Suprapubic skin (tissue), 4 donors: ENCODE measurements around the gene DNAAF9. TPM values are rescaled to one million over a fixed set of nuclear protein-coding genes. Genes with fewer than 3 reads are reported as not detected.

ENCODE experiments used
- DNase-seq, 2 donors: peaks; one replicate each; pipeline ENCODE4 v3.0.0-alpha.2; 2019; ENCODE audit warnings: low spot score in 2 of 2
- H3K27ac ChIP-seq: fragments of 200-600 bp; sonication (generic); one replicate; pipeline ENCODE4 v1.5.1; 2019
- H3K27me3 ChIP-seq: fragments of 200-600 bp; sonication (generic); one replicate; pipeline ENCODE4 v1.5.1; 2019
- H3K36me3 ChIP-seq: fragments of 200-600 bp; sonication (generic); one replicate; pipeline ENCODE4 v1.5.1; 2019
- H3K4me1 ChIP-seq: fragments of 200-600 bp; sonication (generic); one replicate; pipeline ENCODE4 v1.5.1; 2019
- H3K4me3 ChIP-seq: fragments of 200-600 bp; sonication (generic); one replicate; pipeline ENCODE4 v1.5.1; 2019; ENCODE audit warnings: mild to moderate bottlenecking
- H3K9me3 ChIP-seq: fragments of 200-600 bp; sonication (generic); one replicate; pipeline ENCODE4 v1.5.1; 2019
- CTCF ChIP-seq, 2 donors: fragments of 200-600 bp in 1 of 2; fragments of 450-650 bp in 1 of 2; sonication (generic) in 1 of 2; IDR thresholded peaks; one replicate each; pipeline ENCODE4 v1.5.1; 2016 to 2019; ENCODE audit warnings: antibody characterized with exemption in 2 of 2, mild to moderate bottlenecking in 1 of 2, moderate library complexity in 1 of 2
- EP300 ChIP-seq: sonication (generic); formaldehyde crosslinking; IDR thresholded peaks from one replicate; pipeline ENCODE4 v1.6.1; 2017; ENCODE audit warnings: antibody characterized with exemption
- POLR2A ChIP-seq, 2 donors: fragments of 450-650 bp; IDR thresholded peaks; one replicate each; pipeline ENCODE4 v1.6.1; 2017; ENCODE audit warnings: antibody characterized with exemption in 2 of 2, mild to moderate bottlenecking in 2 of 2, moderate library complexity in 2 of 2
- POLR2AphosphoS5 ChIP-seq, 3 donors: sonication (generic); formaldehyde crosslinking; IDR thresholded peaks; one replicate each; pipeline ENCODE4 v1.6.1; 2017; ENCODE audit warnings: antibody characterized with exemption in 3 of 3
- WGBS: methylation state at CpG from one replicate; pipeline ENCODE4 v1.1.5; 2018; 5-methylcytosine and 5-hydroxymethylcytosine counted together
- total RNA-seq, 4 donors: library from RNA; depleted of rRNA; stranded (reverse); fragments of >200 nt; gene quantifications; one replicate each; pipeline ENCODE4 v1.1.0, GENCODE V29; 2016

The DNAAF9 gene
- total RNA-seq, result 10 to 100 TPM in 2 of 4 donors, 1 to 10 TPM in 2; 8.0 to 20.9 (median 11.3) TPM

DNA sequence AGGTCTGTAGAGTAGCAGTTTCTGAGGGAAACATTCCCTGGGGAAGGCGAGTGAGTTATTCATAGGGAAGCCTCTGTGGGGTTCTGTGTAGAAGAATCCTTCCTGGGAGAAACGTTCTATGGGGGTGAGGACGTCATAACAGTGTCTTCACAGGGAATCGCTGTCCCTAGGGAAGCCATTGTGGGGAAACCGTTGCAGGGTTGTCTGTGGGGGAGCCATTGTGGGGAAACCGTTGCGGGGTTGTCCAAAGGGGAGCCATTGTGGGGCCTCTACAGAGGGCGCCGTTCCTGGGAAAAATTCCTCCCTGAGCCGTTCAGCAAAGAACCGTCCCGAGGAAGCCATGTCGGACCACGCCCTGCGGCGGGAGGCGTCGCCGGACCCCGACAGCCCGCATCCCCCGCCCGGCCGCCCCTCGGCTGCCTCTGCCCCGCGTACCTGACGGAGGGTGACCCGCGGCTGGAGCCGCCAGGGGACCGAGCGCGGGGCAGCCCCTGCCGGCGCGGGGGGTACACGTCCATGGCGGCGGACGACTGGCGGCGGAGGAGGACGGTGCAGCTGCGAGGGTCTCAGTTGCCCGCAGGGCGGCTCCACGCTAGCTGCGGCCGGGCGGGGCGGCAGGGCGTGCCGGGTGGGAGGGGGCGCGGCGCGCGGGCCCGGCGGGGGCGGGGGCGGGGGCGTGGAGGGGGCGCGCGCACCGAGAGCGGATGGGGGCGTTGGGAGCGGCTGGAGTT lies at the start of gene DNAAF9:
DNAAF9 (minus strand) TSS at position 630 of the 731 bp plus-strand sequence; CDS start at position 518, 112 bp downstream.
- peak within 1 kb of the TSS; percentile 96 for H3K4me3 ChIP-seq
- peak; percentile 85 to 87 for DNase-seq
- H3K36me3 ChIP-seq, result no peaks in the 10 kb centered on the region
- H3K27ac ChIP-seq, result peak within 1 kb of the TSS; percentile 95
- no peaks in the 10 kb centered on the region for H3K27me3 ChIP-seq
- peaks cover 36% of the 10 kb centered on the region for H3K4me1 ChIP-seq
- WGBS, result under 1% methylated on average over 29 of the region's 71 CpGs
- no peaks in the 10 kb centered on the region for H3K9me3 ChIP-seq
- TF ChIP-seq POLR2A (IDR thresholded peaks at IDR 0.05) (no peak), CTCF (IDR thresholded peaks at IDR 0.05) (peak; percentile 32 to 57)

DNA sequence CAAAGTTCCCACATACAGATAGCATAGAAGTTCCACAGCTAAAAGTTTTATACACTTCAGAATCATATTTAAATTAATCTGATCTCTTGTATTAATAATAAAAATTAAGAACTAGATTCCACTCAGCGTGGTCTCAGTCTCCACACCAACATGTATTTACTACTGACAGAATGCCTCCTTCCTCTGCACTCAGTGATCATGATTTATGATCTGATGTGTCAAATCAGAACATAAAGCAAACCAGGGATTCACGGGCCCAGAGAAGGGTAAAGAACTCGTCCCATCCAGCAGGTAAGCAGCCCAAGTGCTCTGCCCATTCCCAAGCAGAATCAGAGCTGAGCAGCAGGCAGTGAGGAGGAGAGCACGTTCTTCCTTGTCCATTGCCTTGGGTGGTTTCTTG lies 49.2 kb upstream of the DNAAF9 start:
- Histone ChIP-seq H3K9me3 (no peaks in the 10 kb centered on the region), H3K4me3 (no peak overlapping the region), H3K27ac (no peak overlapping the region), H3K27me3 (no peaks in the 10 kb centered on the region), H3K4me1 (no peaks in the 10 kb centered on the region), H3K36me3 (no peaks in the 10 kb centered on the region)
- DNase-seq, result no peak
- WGBS, result 56% methylated on average over 4 of the region's 4 CpGs
- TF ChIP-seq EP300 (no peak), POLR2AphosphoS5 (IDR thresholded peaks at IDR 0.05) (no peak), CTCF (IDR thresholded peaks at IDR 0.05) (no peak), POLR2A (IDR thresholded peaks at IDR 0.05) (no peak)

DNA sequence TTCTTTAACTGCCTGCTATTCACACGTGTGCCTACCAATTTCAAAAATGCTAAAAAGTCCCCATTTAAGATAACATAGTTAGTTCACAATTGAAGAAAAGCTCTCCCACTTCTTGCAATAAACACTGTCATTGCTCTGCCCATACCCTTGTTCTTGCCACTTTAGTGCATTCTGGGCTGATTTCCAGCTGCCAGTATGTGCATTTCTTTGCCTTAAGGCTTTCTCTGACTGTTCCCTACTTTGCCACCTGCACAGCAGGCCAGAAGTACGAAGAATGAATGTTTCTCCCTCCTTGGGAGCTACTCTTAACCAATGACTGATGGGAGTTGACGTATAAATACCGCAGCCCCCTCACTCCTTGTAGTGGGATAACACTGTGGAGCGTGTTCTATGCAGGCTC lies 47.4 kb upstream of the DNAAF9 start:
- TF ChIP-seq POLR2AphosphoS5 (IDR thresholded peaks at IDR 0.05), result no peak
- TF ChIP-seq POLR2A (IDR thresholded peaks at IDR 0.05), result no peak
- no peak for TF ChIP-seq CTCF (IDR thresholded peaks at IDR 0.05)
- no peak for TF ChIP-seq EP300
- H3K27me3 ChIP-seq, result no peaks in the 10 kb centered on the region
- H3K27ac ChIP-seq, result no peak overlapping the region
- WGBS, result 46% methylated on average over 5 of the region's 5 CpGs
- no peaks in the 10 kb centered on the region for H3K9me3 ChIP-seq
- no peak overlapping the region for H3K4me3 ChIP-seq
- no peaks in the 10 kb centered on the region for H3K4me1 ChIP-seq
- no peak for DNase-seq
- H3K36me3 ChIP-seq, result no peaks in the 10 kb centered on the region

DNA sequence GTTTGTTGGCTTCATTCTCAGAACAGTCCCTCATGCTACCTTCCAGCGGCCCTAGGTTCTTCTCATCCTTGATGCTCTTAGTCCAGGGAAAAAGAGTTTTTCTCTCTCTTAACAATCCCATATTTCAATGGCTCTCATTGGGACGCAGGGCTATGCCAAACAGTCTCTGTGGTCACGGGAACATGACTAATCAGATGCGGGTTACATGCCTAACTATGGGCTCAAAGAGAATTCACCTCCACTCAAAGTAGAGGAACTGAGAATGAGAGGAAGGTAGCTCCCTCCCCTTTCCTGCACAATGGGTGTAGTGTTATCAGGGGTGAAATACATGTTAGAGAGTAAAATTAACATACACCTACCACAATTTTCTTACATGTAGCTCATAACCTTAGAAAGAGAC lies 45.2 kb upstream of the DNAAF9 start:
- DNase-seq, result no peak
- Histone ChIP-seq H3K27ac (no peak overlapping the region), H3K36me3 (no peaks in the 10 kb centered on the region), H3K9me3 (no peaks in the 10 kb centered on the region), H3K4me1 (no peaks in the 10 kb centered on the region), H3K27me3 (no peaks in the 10 kb centered on the region), H3K4me3 (no peak overlapping the region)
- TF ChIP-seq POLR2A (IDR thresholded peaks at IDR 0.05) (no peak), CTCF (IDR thresholded peaks at IDR 0.05) (no peak), EP300 (no peak), POLR2AphosphoS5 (IDR thresholded peaks at IDR 0.05) (no peak)
- 66% methylated on average over 4 of the region's 4 CpGs for WGBS

GRCh38 chr20:3452136-3452535 lies 44.7 kb upstream of the DNAAF9 start:
- no peaks in the 10 kb centered on the region for H3K4me1 ChIP-seq
- no peaks in the 10 kb centered on the region for H3K27me3 ChIP-seq
- DNase-seq, result no peak
- H3K9me3 ChIP-seq, result no peaks in the 10 kb centered on the region
- 75% methylated on average over 2 of the region's 2 CpGs for WGBS
- H3K27ac ChIP-seq, result no peak overlapping the region
- TF ChIP-seq POLR2AphosphoS5 (IDR thresholded peaks at IDR 0.05), result no peak
- TF ChIP-seq POLR2A (IDR thresholded peaks at IDR 0.05), result no peak
- TF ChIP-seq EP300, result no peak
- H3K36me3 ChIP-seq, result no peaks in the 10 kb centered on the region
- no peak overlapping the region for H3K4me3 ChIP-seq
